Stimulated activated naive B cell treated with anti-CD40 and anti-IgM and Interleukin-4, amounts not matched to agents 10 μg/mL and 1 μg/mL and 100 μg/mL, for 72 hours (primary cell): ENCODE data around the gene KLRF1.

Source experiments
- ATAC-seq, 2 donors: fragments of 150-1000 bp; cut with Tn5 transposase; replicated peaks; 2 replicates each; pipeline ENCODE4 v1.10.0; 2021; ENCODE audit warnings: moderate library complexity in 1 of 2
- DNase-seq: peaks from one replicate; pipeline ENCODE4 v3.0.0; 2021
- H3K27ac Mint-ChIP-seq: one replicate; pipeline ENCODE4 v1.8.0; 2022; ENCODE audit warnings: mild to moderate bottlenecking, mixed read lengths
- H3K27me3 Mint-ChIP-seq, 2 donors: one replicate each; pipeline ENCODE4 v1.8.0; 2022; ENCODE audit warnings: mixed read lengths in 2 of 2
- H3K36me3 Mint-ChIP-seq, 2 donors: one replicate each; pipeline ENCODE4 v1.8.0; 2022; ENCODE audit warnings: mixed read lengths in 2 of 2, mild to moderate bottlenecking in 1 of 2
- H3K4me1 Mint-ChIP-seq, 2 donors: one replicate each; pipeline ENCODE4 v1.8.0; 2022; ENCODE audit warnings: mixed read lengths in 2 of 2, mild to moderate bottlenecking in 1 of 2
- H3K4me3 Mint-ChIP-seq, 2 donors: one replicate each; pipeline ENCODE4 v1.8.0; 2022; ENCODE audit warnings: mild to moderate bottlenecking in 2 of 2, mixed read lengths in 2 of 2, moderate library complexity in 1 of 2
- H3K9me3 Mint-ChIP-seq, 2 donors: one replicate each; pipeline ENCODE4 v1.8.0; 2022; ENCODE audit warnings: mixed read lengths in 2 of 2, mild to moderate bottlenecking in 1 of 2

KLRF1 gene

GRCh38 chr12:9827209-9827888 is at the start of gene KLRF1:
KLRF1 (plus strand) TSS chr12:9827481; CDS start chr12:9827545, 64 bp downstream.
- Mint-ChIP-seq H3K4me1 (no peaks in the 10 kb centered on the region), H3K4me3 (no peak within 1 kb of the TSS), H3K36me3 (no peaks in the 10 kb centered on the region), H3K27me3 (peaks cover 9 to 21% of the 10 kb centered on the region in 2 donors), H3K27ac (no peak within 1 kb of the TSS), H3K9me3 (no peaks in the 10 kb centered on the region)
- ATAC-seq = no peak
- DNase-seq = no peak

- Mint-ChIP-seq H3K27ac (no peak overlapping the region), H3K4me3 (no peak overlapping the region), H3K27me3 (no peaks in the 10 kb centered on the region), H3K4me1 (peaks cover 18 to 46% of the 10 kb centered on the region in 2 donors), H3K9me3 (peaks cover 3 to 4% of the 10 kb centered on the region in 2 donors), H3K36me3 (no peaks in the 10 kb centered on the region)
- DNase-seq (no peak), ATAC-seq (no peak)
Measured at GRCh38 chr12:9779209-9779608, 48.1 kb upstream of the KLRF1 start.

GRCh38 chr12:9781360-9781759 is 45.9 kb upstream of the KLRF1 start:
- H3K27me3 Mint-ChIP-seq = no peaks in the 10 kb centered on the region
- peaks cover 0 to 4% of the 10 kb centered on the region in 2 donors for H3K9me3 Mint-ChIP-seq
- peaks cover 13 to 34% of the 10 kb centered on the region in 2 donors for H3K4me1 Mint-ChIP-seq
- no peak overlapping the region for H3K27ac Mint-ChIP-seq
- no peak for ATAC-seq
- H3K4me3 Mint-ChIP-seq = no peak overlapping the region
- no peaks in the 10 kb centered on the region for H3K36me3 Mint-ChIP-seq
- DNase-seq = no peak

GRCh38 chr12:9782547-9783382 is 44.5 kb upstream of the KLRF1 start:
- ATAC-seq (no peak), DNase-seq (no peak)
- peaks cover 0 to 4% of the 10 kb centered on the region in 2 donors for H3K9me3 Mint-ChIP-seq
- H3K4me1 Mint-ChIP-seq = peaks cover 13 to 34% of the 10 kb centered on the region in 2 donors
- H3K27ac Mint-ChIP-seq = no peak overlapping the region
- no peaks in the 10 kb centered on the region for H3K27me3 Mint-ChIP-seq
- H3K36me3 Mint-ChIP-seq = no peaks in the 10 kb centered on the region
- H3K4me3 Mint-ChIP-seq = no peak overlapping the region

GRCh38 chr12:9784326-9784725 is 43.0 kb upstream of the KLRF1 start:
- peaks cover 8 to 28% of the 10 kb centered on the region in 2 donors for H3K4me1 Mint-ChIP-seq

GRCh38 chr12:9784816-9785215 is 42.5 kb upstream of the KLRF1 start:
- DNase-seq = no peak
- H3K27ac Mint-ChIP-seq = no peak overlapping the region
- H3K9me3 Mint-ChIP-seq = peaks cover 0 to 2% of the 10 kb centered on the region in 2 donors
- peaks cover 4 to 23% of the 10 kb centered on the region in 2 donors for H3K4me1 Mint-ChIP-seq
- H3K27me3 Mint-ChIP-seq = no peaks in the 10 kb centered on the region
- no peaks in the 10 kb centered on the region for H3K36me3 Mint-ChIP-seq
- no peak for ATAC-seq
- H3K4me3 Mint-ChIP-seq = no peak overlapping the region

More at GRCh38 chr12:9784326-9784725, 43.0 kb upstream of the KLRF1 start:
- Mint-ChIP-seq H3K4me3 (no peak overlapping the region), H3K27me3 (no peaks in the 10 kb centered on the region), H3K9me3 (peaks cover 0 to 4% of the 10 kb centered on the region in 2 donors), H3K36me3 (no peaks in the 10 kb centered on the region), H3K27ac (no peak overlapping the region)
- no peak for ATAC-seq
- DNase-seq = no peak

- H3K27ac Mint-ChIP-seq = no peak overlapping the region
- no peak overlapping the region for H3K4me3 Mint-ChIP-seq
- peaks cover 0 to 4% of the 10 kb centered on the region in 2 donors for H3K36me3 Mint-ChIP-seq
- H3K4me1 Mint-ChIP-seq = peaks cover 11 to 23% of the 10 kb centered on the region in 2 donors
- ATAC-seq (no peak), DNase-seq (no peak)
- H3K9me3 Mint-ChIP-seq = peaks cover 4 to 5% of the 10 kb centered on the region in 2 donors
- no peaks in the 10 kb centered on the region for H3K27me3 Mint-ChIP-seq
Measured at GRCh38 chr12:9786726-9787717, 40.3 kb upstream of the KLRF1 start.

- Mint-ChIP-seq H3K9me3 (peaks cover 2 to 5% of the 10 kb centered on the region in 2 donors), H3K36me3 (peaks cover 0 to 4% of the 10 kb centered on the region in 2 donors), H3K4me3 (no peak overlapping the region), H3K27ac (no peak overlapping the region), H3K27me3 (no peaks in the 10 kb centered on the region), H3K4me1 (peaks cover 30 to 60% of the 10 kb centered on the region in 2 donors)
- no peak for ATAC-seq
- no peak for DNase-seq
Measured at GRCh38 chr12:9792185-9792900, 34.9 kb upstream of the KLRF1 start.

- peaks cover 2 to 5% of the 10 kb centered on the region in 2 donors for H3K9me3 Mint-ChIP-seq
- H3K27ac Mint-ChIP-seq = peak overlapping the region; percentile 26
- H3K27me3 Mint-ChIP-seq = no peaks in the 10 kb centered on the region
- DNase-seq (no peak), ATAC-seq (peak; percentile 39 to 55)
- peaks cover 0 to 4% of the 10 kb centered on the region in 2 donors for H3K36me3 Mint-ChIP-seq
- H3K4me1 Mint-ChIP-seq = peaks cover 31 to 60% of the 10 kb centered on the region in 2 donors
- no peak overlapping the region for H3K4me3 Mint-ChIP-seq
Measured at GRCh38 chr12:9792961-9793617, 34.2 kb upstream of the KLRF1 start.

- Mint-ChIP-seq H3K36me3 (peaks cover 0 to 4% of the 10 kb centered on the region in 2 donors), H3K9me3 (peaks cover 2 to 5% of the 10 kb centered on the region in 2 donors), H3K27me3 (no peaks in the 10 kb centered on the region), H3K4me1 (peaks cover 33 to 60% of the 10 kb centered on the region in 2 donors), H3K27ac (peak overlapping the region; percentile 26), H3K4me3 (peak overlapping the region in 1 of 2 donors; percentile 62)
- DNase-seq (no peak), ATAC-seq (peak; percentile 28 to 30)
Measured at GRCh38 chr12:9793779-9794395, 33.4 kb upstream of the KLRF1 start.

- peaks cover 0 to 4% of the 10 kb centered on the region in 2 donors for H3K36me3 Mint-ChIP-seq
- no peak for DNase-seq
- peak overlapping the region; percentile 49 to 61 for H3K4me3 Mint-ChIP-seq
- H3K9me3 Mint-ChIP-seq = peaks cover 2 to 5% of the 10 kb centered on the region in 2 donors
- H3K4me1 Mint-ChIP-seq = peaks cover 33 to 60% of the 10 kb centered on the region in 2 donors
- peak overlapping the region; percentile 0 for H3K27ac Mint-ChIP-seq
- H3K27me3 Mint-ChIP-seq = no peaks in the 10 kb centered on the region
- peak in 1 of 2 donors; percentile 26 for ATAC-seq
Measured at GRCh38 chr12:9794484-9795093, 32.7 kb upstream of the KLRF1 start.

- H3K4me3 Mint-ChIP-seq = no peak overlapping the region
- H3K36me3 Mint-ChIP-seq = no peaks in the 10 kb centered on the region
- DNase-seq (no peak), ATAC-seq (no peak)
- H3K4me1 Mint-ChIP-seq = peaks cover 30 to 55% of the 10 kb centered on the region in 2 donors
- H3K9me3 Mint-ChIP-seq = no peaks in the 10 kb centered on the region
- no peaks in the 10 kb centered on the region for H3K27me3 Mint-ChIP-seq
- H3K27ac Mint-ChIP-seq = no peak overlapping the region
Measured at GRCh38 chr12:9795945-9796344, 31.3 kb upstream of the KLRF1 start.
